ENCODE measurements around the gene NTM.

Gene NTM

GRCh38 chr11:132036746-132037466 lies 666.5 kb downstream of the NTM start:
- TF ChIP-seq CTCF (conservative IDR thresholded peaks at IDR 0.05; ENCODE audit: low read length) = no peak
- TF ChIP-seq EZH2phosphoT487 (IDR thresholded peaks at IDR 0.05; ENCODE audit: borderline replicate concordance) = no peak
- Histone ChIP-seq H3K79me2 (ENCODE audit: insufficient read depth, low read length) (no peaks in the 10 kb centered on the region), H4K20me1 (ENCODE audit: insufficient read depth, low read length, poor library complexity, severe bottlenecking) (no peaks in the 10 kb centered on the region), H3K4me1 (ENCODE audit: insufficient read depth, low read length, poor library complexity, severe bottlenecking) (no peaks in the 10 kb centered on the region), H3K27me3 (ENCODE audit: insufficient read depth, low read length, poor library complexity, severe bottlenecking) (no peaks in the 10 kb centered on the region), H3K9ac (ENCODE audit: low read depth, low read length, poor library complexity, severe bottlenecking) (no peak overlapping the region), H3K9me3 (ENCODE audit: insufficient read depth, low read depth, low read length) (no peaks in the 10 kb centered on the region), H3F3A (ENCODE audit: low read depth) (no peaks in the 10 kb centered on the region), H3K9me2 (replicated peaks; ENCODE audit: low read depth, low read length) (no peaks in the 10 kb centered on the region), H3K4me2 (ENCODE audit: low read depth, low read length, poor library complexity, severe bottlenecking) (no peak overlapping the region), H3K36me3 (ENCODE audit: insufficient read depth, low read length) (no peaks in the 10 kb centered on the region), H3K4me3 (ENCODE audit: low read length, poor library complexity, severe bottlenecking) (no peak overlapping the region), H2AFZ (ENCODE audit: low read length) (no peak overlapping the region)

GRCh38 chr11:132037467-132037862 lies 667.0 kb downstream of the NTM start:
- no peak overlapping the region for H3K9ac ChIP-seq (ENCODE audit: low read depth, low read length, poor library complexity, severe bottlenecking)

GRCh38 chr11:132037956-132038355 lies 667.5 kb downstream of the NTM start:
- Histone ChIP-seq H2AFZ (ENCODE audit: low read length) (no peak overlapping the region), H3K36me3 (ENCODE audit: insufficient read depth, low read length) (no peaks in the 10 kb centered on the region), H3F3A (ENCODE audit: low read depth) (no peaks in the 10 kb centered on the region), H3K4me2 (ENCODE audit: low read depth, low read length, poor library complexity, severe bottlenecking) (no peak overlapping the region), H3K9me3 (ENCODE audit: insufficient read depth, low read depth, low read length) (no peaks in the 10 kb centered on the region), H3K79me2 (ENCODE audit: insufficient read depth, low read length) (no peaks in the 10 kb centered on the region), H3K9me2 (replicated peaks; ENCODE audit: low read depth, low read length) (no peaks in the 10 kb centered on the region), H3K27me3 (ENCODE audit: insufficient read depth, low read length, poor library complexity, severe bottlenecking) (no peaks in the 10 kb centered on the region), H3K4me1 (ENCODE audit: insufficient read depth, low read length, poor library complexity, severe bottlenecking) (no peaks in the 10 kb centered on the region), H3K9ac (ENCODE audit: low read depth, low read length, poor library complexity, severe bottlenecking) (no peak overlapping the region), H4K20me1 (ENCODE audit: insufficient read depth, low read length, poor library complexity, severe bottlenecking) (no peaks in the 10 kb centered on the region), H3K4me3 (ENCODE audit: low read length, poor library complexity, severe bottlenecking) (no peak overlapping the region)
- TF ChIP-seq CTCF (conservative IDR thresholded peaks at IDR 0.05; ENCODE audit: low read length) (no peak), EZH2phosphoT487 (IDR thresholded peaks at IDR 0.05; ENCODE audit: borderline replicate concordance) (no peak)

More at GRCh38 chr11:132037467-132037862, 667.0 kb downstream of the NTM start:
- Histone ChIP-seq H3K9me2 (replicated peaks; ENCODE audit: low read depth, low read length) (no peaks in the 10 kb centered on the region), H3F3A (ENCODE audit: low read depth) (no peaks in the 10 kb centered on the region), H3K79me2 (ENCODE audit: insufficient read depth, low read length) (no peaks in the 10 kb centered on the region), H2AFZ (ENCODE audit: low read length) (no peak overlapping the region), H3K4me1 (ENCODE audit: insufficient read depth, low read length, poor library complexity, severe bottlenecking) (no peaks in the 10 kb centered on the region), H3K27me3 (ENCODE audit: insufficient read depth, low read length, poor library complexity, severe bottlenecking) (no peaks in the 10 kb centered on the region), H3K4me3 (ENCODE audit: low read length, poor library complexity, severe bottlenecking) (no peak overlapping the region), H3K9me3 (ENCODE audit: insufficient read depth, low read depth, low read length) (no peaks in the 10 kb centered on the region), H3K4me2 (ENCODE audit: low read depth, low read length, poor library complexity, severe bottlenecking) (no peak overlapping the region), H4K20me1 (ENCODE audit: insufficient read depth, low read length, poor library complexity, severe bottlenecking) (no peaks in the 10 kb centered on the region), H3K36me3 (ENCODE audit: insufficient read depth, low read length) (no peaks in the 10 kb centered on the region)
- TF ChIP-seq EZH2phosphoT487 (IDR thresholded peaks at IDR 0.05; ENCODE audit: borderline replicate concordance) (no peak), CTCF (conservative IDR thresholded peaks at IDR 0.05; ENCODE audit: low read length) (no peak)

Data from Loucy (cell line).